H7 (cell line): ENCODE measurements around the gene AOPEP. TPM values are rescaled to one million over a fixed set of nuclear protein-coding genes. Genes with fewer than 3 reads are reported as not detected.

Experiments
- DNase-seq: peaks from one replicate; pipeline ENCODE4 v3.0.0; 2012
- H3K27me3 ChIP-seq: 2 replicates; pipeline ENCODE4 v1.6.0; 2011; ENCODE audit warnings: mild to moderate bottlenecking, low read length; ENCODE audit not compliant: control insufficient read depth, insufficient read depth
- H3K36me3 ChIP-seq: replicated peaks from 2 replicates; pipeline ENCODE4 v1.5.1; 2011; ENCODE audit warnings: low read length; ENCODE audit not compliant: control insufficient read depth, insufficient read depth
- H3K4me3 ChIP-seq: 2 replicates; pipeline ENCODE4 v1.5.1; 2011; ENCODE audit warnings: low read depth, mild to moderate bottlenecking, control low read depth, low read length, moderate library complexity; ENCODE audit not compliant: insufficient read depth
- total RNA-seq: library from RNA; depleted of rRNA; stranded (reverse); fragments of >200 nt; shearing (Covaris generic); gene quantifications from 2 replicates; pipeline ENCODE4 v1.2.3, GENCODE V29; 2014

The AOPEP gene
- total RNA-seq, 1 experiment from 2014 or later: 12.1 TPM

GRCh38 chr9:94783102-94783682 lies 56.7 kb downstream of the AOPEP start:
- Histone ChIP-seq H3K36me3 (no peaks in the 10 kb centered on the region), H3K4me3 (no peak overlapping the region), H3K27me3 (no peaks in the 10 kb centered on the region)
- peak; percentile 69 for DNase-seq

- no peak for DNase-seq
- Histone ChIP-seq H3K27me3 (no peaks in the 10 kb centered on the region), H3K4me3 (no peak overlapping the region), H3K36me3 (no peaks in the 10 kb centered on the region)
Measured at GRCh38 chr9:94783928-94784327, 57.4 kb downstream of the AOPEP start.

- DNase-seq: no peak
- Histone ChIP-seq H3K36me3 (no peaks in the 10 kb centered on the region), H3K27me3 (no peaks in the 10 kb centered on the region), H3K4me3 (no peak overlapping the region)
Measured at GRCh38 chr9:94785215-94786169, 59.0 kb downstream of the AOPEP start.

DNA sequence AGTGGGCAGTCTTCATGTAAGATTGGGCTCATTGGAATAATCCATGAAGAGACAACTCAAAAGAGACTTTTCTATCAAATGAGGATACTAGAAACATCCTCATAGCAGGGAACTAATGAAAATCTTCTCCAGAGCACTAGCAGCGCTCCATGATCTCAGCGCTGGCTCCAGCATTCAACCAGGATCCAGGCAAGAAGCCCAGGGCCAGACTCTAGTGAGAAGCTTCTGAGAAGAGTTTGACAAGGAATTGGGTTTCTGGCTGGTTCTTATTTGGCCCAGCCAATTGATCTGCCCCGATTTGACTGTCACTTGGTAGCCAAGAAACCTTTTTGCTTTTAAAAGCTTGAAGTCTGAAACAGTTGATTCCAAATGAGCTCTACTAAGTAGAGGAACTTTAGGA lies 60.1 kb downstream of the AOPEP start:
- DNase-seq: no peak
- H3K27me3 ChIP-seq: no peaks in the 10 kb centered on the region
- no peak overlapping the region for H3K4me3 ChIP-seq
- H3K36me3 ChIP-seq: no peaks in the 10 kb centered on the region

- Histone ChIP-seq H3K4me3 (no peak overlapping the region), H3K27me3 (no peaks in the 10 kb centered on the region), H3K36me3 (no peaks in the 10 kb centered on the region)
- DNase-seq: no peak
Measured at GRCh38 chr9:94787266-94787665, 60.8 kb downstream of the AOPEP start.

- H3K27me3 ChIP-seq: no peaks in the 10 kb centered on the region
- no peak for DNase-seq
Measured at GRCh38 chr9:94788570-94789105, 62.1 kb downstream of the AOPEP start.

GRCh38 chr9:94791435-94791834 lies 64.9 kb downstream of the AOPEP start:
- DNase-seq: no peak
- Histone ChIP-seq H3K27me3 (no peaks in the 10 kb centered on the region), H3K4me3 (no peak overlapping the region), H3K36me3 (no peaks in the 10 kb centered on the region)

More at GRCh38 chr9:94788570-94789105, 62.1 kb downstream of the AOPEP start:
- Histone ChIP-seq H3K4me3 (no peak overlapping the region), H3K36me3 (no peaks in the 10 kb centered on the region)

DNA sequence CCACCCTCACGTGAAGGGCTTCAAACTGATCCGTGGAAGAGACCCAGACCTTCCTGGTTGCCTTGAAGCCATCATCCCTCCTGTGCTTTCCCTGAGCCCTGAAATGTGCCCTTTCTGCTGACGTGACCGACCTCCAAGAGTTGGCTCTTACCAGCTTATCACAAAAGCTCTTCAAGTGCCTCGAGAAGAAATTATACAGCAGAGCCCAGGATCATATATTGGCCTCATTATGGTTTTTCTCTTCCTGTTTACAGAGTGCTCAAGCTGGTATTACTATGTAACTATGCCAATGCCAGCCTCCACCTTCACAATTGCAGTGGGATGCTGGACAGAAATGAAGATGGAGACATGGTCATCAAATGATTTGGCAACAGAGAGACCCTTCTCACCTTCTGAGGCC lies 66.0 kb downstream of the AOPEP start:
- DNase-seq: no peak
- H3K27me3 ChIP-seq: no peaks in the 10 kb centered on the region
- H3K4me3 ChIP-seq: no peak overlapping the region
- no peaks in the 10 kb centered on the region for H3K36me3 ChIP-seq

DNA sequence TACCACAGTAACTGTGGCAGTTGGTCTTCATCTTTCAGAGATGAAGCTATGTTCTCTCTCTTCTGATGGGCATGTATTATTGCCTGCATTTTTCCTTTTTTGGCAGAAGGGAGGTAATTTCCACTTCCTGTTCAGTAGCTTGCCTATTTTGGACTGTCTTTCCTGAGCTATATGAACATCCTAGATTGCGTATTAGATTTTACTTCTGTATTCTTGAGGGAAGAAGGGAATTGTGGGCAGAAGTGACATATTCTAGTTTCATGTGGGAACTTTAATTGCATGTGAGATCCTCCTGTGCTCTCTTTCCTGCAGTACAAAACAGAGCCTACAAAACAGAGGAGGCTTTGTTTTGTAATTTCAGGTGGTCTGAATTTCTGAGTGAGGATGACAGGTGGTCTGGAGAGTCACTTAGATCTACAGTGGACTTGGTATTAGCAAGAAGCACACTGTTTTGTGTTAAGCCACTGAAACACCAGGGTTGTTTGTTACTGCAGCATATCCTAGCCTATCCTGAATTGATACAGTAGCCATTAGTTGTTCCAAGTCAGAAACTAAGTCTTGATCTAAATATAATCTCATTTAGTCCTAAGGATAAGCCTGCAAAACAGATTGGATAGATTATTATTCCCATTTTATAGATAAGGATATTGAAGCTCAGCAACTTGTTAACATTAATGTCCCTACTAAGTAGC lies 68.1 kb downstream of the AOPEP start:
- DNase-seq: no peak
- Histone ChIP-seq H3K4me3 (no peak overlapping the region), H3K36me3 (no peaks in the 10 kb centered on the region), H3K27me3 (no peaks in the 10 kb centered on the region)

DNA sequence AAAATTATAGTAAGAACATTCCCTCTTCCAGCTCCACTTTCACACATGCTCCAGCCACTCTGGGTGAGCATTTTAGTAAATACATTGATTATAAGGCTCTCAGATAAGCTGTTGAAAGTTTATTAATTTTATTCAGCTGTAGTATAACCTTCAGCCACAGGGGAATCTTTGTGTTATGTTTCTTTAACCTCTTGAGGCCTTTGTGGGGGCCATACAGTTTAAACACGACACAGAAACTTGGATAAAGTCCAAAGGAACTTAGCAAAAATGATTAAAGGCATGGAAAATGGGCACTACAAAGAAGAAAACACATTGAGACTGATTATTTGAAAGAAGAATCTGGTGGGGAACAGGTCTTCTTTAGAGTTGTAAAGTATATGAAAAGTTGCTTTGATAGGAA lies 70.2 kb downstream of the AOPEP start:
- H3K4me3 ChIP-seq: no peak overlapping the region
- no peaks in the 10 kb centered on the region for H3K27me3 ChIP-seq
- DNase-seq: no peak
- H3K36me3 ChIP-seq: no peaks in the 10 kb centered on the region

DNA sequence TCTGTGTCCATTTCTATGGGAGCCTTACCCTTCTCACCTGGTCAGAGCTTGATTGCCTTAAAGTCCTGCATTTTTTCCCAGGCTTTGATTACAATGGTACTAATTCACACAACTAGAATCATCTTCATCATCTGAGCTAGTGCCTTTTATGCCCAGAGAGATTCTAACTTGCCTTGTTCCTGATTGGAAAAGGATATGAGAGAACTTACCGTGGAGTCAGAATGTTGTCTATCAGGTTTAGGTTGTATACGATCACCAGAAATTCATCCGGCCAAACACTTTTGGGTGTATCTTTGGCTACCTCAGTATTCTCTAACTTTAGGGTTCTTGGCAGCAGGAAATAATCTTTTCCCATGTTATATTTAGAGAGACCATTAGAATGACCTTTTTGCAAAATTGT lies 71.7 kb downstream of the AOPEP start:
- Histone ChIP-seq H3K36me3 (no peaks in the 10 kb centered on the region), H3K4me3 (no peak overlapping the region)

GRCh38 chr9:94798708-94799107 lies 72.2 kb downstream of the AOPEP start:
- no peaks in the 10 kb centered on the region for H3K27me3 ChIP-seq
- no peak overlapping the region for H3K4me3 ChIP-seq
- DNase-seq: no peak
- H3K36me3 ChIP-seq: no peaks in the 10 kb centered on the region

More for the DNA sequence above, 71.7 kb downstream of the AOPEP start:
- H3K27me3 ChIP-seq: no peaks in the 10 kb centered on the region
- DNase-seq: no peak

- H3K4me3 ChIP-seq: no peak overlapping the region
- DNase-seq: no peak
- no peaks in the 10 kb centered on the region for H3K27me3 ChIP-seq
- no peaks in the 10 kb centered on the region for H3K36me3 ChIP-seq
Measured at GRCh38 chr9:94799578-94800264, 73.2 kb downstream of the AOPEP start.

GRCh38 chr9:94800424-94801117 lies 74.1 kb downstream of the AOPEP start:
- H3K4me3 ChIP-seq: no peak overlapping the region
- no peak for DNase-seq
- no peaks in the 10 kb centered on the region for H3K36me3 ChIP-seq
- no peaks in the 10 kb centered on the region for H3K27me3 ChIP-seq
